Loucy (cell line): Measurements from ENCODE around the gene RPL9.
"Not testable (repeated sequence)": the region's sequence is repeated elsewhere in the genome, so short reads cannot be mapped to it uniquely, and the experiment has no call there.

Experiments
- H2AFZ ChIP-seq: fragments of 200-600 bp; sonication (generic); 2 replicates; pipeline ENCODE4 v1.6.0; 2016; ENCODE audit warnings: antibody characterized with exemption, mild to moderate bottlenecking, low read length, moderate library complexity
- H3F3A ChIP-seq: fragments of 200-600 bp; 2 replicates; pipeline ENCODE4 v1.6.0; 2016; ENCODE audit warnings: antibody characterized with exemption, low read depth, mild to moderate bottlenecking
- H3K27me3 ChIP-seq: fragments of 200-600 bp; sonication (generic); 2 replicates; pipeline ENCODE4 v1.6.1; 2014; ENCODE audit warnings: low read length, mild to moderate bottlenecking; ENCODE audit not compliant: insufficient read depth, poor library complexity, severe bottlenecking
- H3K36me3 ChIP-seq: fragments of 200-600 bp; sonication (generic); 2 replicates; pipeline ENCODE4 v1.6.1; 2016; ENCODE audit warnings: low read length; ENCODE audit not compliant: insufficient read depth
- H3K4me1 ChIP-seq: fragments of 200-600 bp; sonication (generic); 2 replicates; pipeline ENCODE4 v1.5.1; 2014; ENCODE audit warnings: low read length, mild to moderate bottlenecking; ENCODE audit not compliant: insufficient read depth, poor library complexity, severe bottlenecking
- H3K4me2 ChIP-seq: fragments of 200-600 bp; sonication (generic); 2 replicates; pipeline ENCODE4 v1.6.0; 2014; ENCODE audit warnings: antibody characterized with exemption, low read length, low read depth, mild to moderate bottlenecking; ENCODE audit not compliant: poor library complexity, severe bottlenecking
- H3K4me3 ChIP-seq: fragments of 200-600 bp; sonication (generic); 2 replicates; pipeline ENCODE4 v1.5.1; 2014; ENCODE audit warnings: low read length, mild to moderate bottlenecking, mixed read lengths; ENCODE audit not compliant: poor library complexity, severe bottlenecking
- H3K79me2 ChIP-seq: fragments of 200-600 bp; sonication (generic); 2 replicates; pipeline ENCODE4 v1.6.1; 2014; ENCODE audit warnings: low read length; ENCODE audit not compliant: insufficient read depth
- H3K9ac ChIP-seq: fragments of 200-600 bp; sonication (generic); 2 replicates; pipeline ENCODE4 v1.6.0; 2014; ENCODE audit warnings: mild to moderate bottlenecking, low read depth, low read length, moderate library complexity; ENCODE audit not compliant: poor library complexity, severe bottlenecking
- H3K9me2 ChIP-seq: fragments of 200-600 bp; sonication (generic); replicated peaks from 2 replicates; pipeline ENCODE4 v1.6.1; 2016; ENCODE audit warnings: low read depth, low read length, mixed read lengths
- H3K9me3 ChIP-seq: fragments of 200-600 bp; sonication (generic); 2 replicates; pipeline ENCODE4 v1.6.1; 2014; ENCODE audit warnings: mild to moderate bottlenecking, antibody characterized with exemption, low read length, low read depth; ENCODE audit not compliant: insufficient read depth
- H4K20me1 ChIP-seq: fragments of 200-600 bp; sonication (generic); 2 replicates; pipeline ENCODE4 v1.6.0; 2014; ENCODE audit warnings: antibody characterized with exemption, low read length, mild to moderate bottlenecking; ENCODE audit not compliant: insufficient read depth, poor library complexity, severe bottlenecking
- CTCF ChIP-seq: fragments of 200-600 bp; sonication (generic); conservative IDR thresholded peaks from 2 replicates; pipeline ENCODE4 v1.5.1; 2014; ENCODE audit warnings: mild to moderate bottlenecking, antibody characterized with exemption, low read length
- EZH2phosphoT487 ChIP-seq: fragments of 200-600 bp; IDR thresholded peaks from 2 replicates; pipeline ENCODE4 v1.6.1; 2018; ENCODE audit warnings: antibody characterized with exemption, mild to moderate bottlenecking, moderate library complexity, borderline replicate concordance

Gene RPL9

GRCh38 chr4:39426728-39427127 lies 32.0 kb downstream of the RPL9 start:
- H3K4me3 ChIP-seq = no peak overlapping the region
- H3F3A ChIP-seq = no peaks in the 10 kb centered on the region
- no peaks in the 10 kb centered on the region for H4K20me1 ChIP-seq
- TF ChIP-seq EZH2phosphoT487 (no peak), CTCF (no peak)
- H2AFZ ChIP-seq = no peak overlapping the region
- no peaks in the 10 kb centered on the region for H3K9me2 ChIP-seq
- H3K79me2 ChIP-seq = no peaks in the 10 kb centered on the region
- no peaks in the 10 kb centered on the region for H3K4me1 ChIP-seq
- H3K4me2 ChIP-seq = no peak overlapping the region
- H3K36me3 ChIP-seq = no peaks in the 10 kb centered on the region
- no peaks in the 10 kb centered on the region for H3K9me3 ChIP-seq
- no peaks in the 10 kb centered on the region for H3K27me3 ChIP-seq
- no peak overlapping the region for H3K9ac ChIP-seq

GRCh38 chr4:39425297-39425696 lies 33.4 kb downstream of the RPL9 start:
- not testable (repeated sequence) for H4K20me1 ChIP-seq, H3K79me2 ChIP-seq, H2AFZ ChIP-seq, H3K27me3 ChIP-seq, H3K4me3 ChIP-seq, H3K36me3 ChIP-seq, H3K4me2 ChIP-seq, H3F3A ChIP-seq, H3K9me3 ChIP-seq, H3K4me1 ChIP-seq, H3K9ac ChIP-seq, H3K9me2 ChIP-seq

GRCh38 chr4:39422247-39422646 lies 36.5 kb downstream of the RPL9 start:
- TF ChIP-seq EZH2phosphoT487 (no peak), CTCF (no peak)
- Histone ChIP-seq H3K4me2 (no peak overlapping the region), H2AFZ (no peak overlapping the region), H3K9me2 (no peaks in the 10 kb centered on the region), H3K4me3 (no peak overlapping the region), H3K9me3 (no peaks in the 10 kb centered on the region), H4K20me1 (no peaks in the 10 kb centered on the region), H3K27me3 (no peaks in the 10 kb centered on the region), H3K36me3 (no peaks in the 10 kb centered on the region), H3K79me2 (no peaks in the 10 kb centered on the region), H3K9ac (no peak overlapping the region), H3K4me1 (no peaks in the 10 kb centered on the region), H3F3A (no peaks in the 10 kb centered on the region)

GRCh38 chr4:39415678-39416283 lies 42.9 kb downstream of the RPL9 start:
- H3K36me3 ChIP-seq = no peaks in the 10 kb centered on the region
- no peak overlapping the region for H3K4me2 ChIP-seq
- no peaks in the 10 kb centered on the region for H3K9me3 ChIP-seq
- no peaks in the 10 kb centered on the region for H3K4me1 ChIP-seq
- no peaks in the 10 kb centered on the region for H4K20me1 ChIP-seq
- no peak overlapping the region for H3K4me3 ChIP-seq
- no peak for TF ChIP-seq EZH2phosphoT487
- TF ChIP-seq CTCF = no peak
- H3K9me2 ChIP-seq = no peaks in the 10 kb centered on the region
- H3K9ac ChIP-seq = no peak overlapping the region
- no peaks in the 10 kb centered on the region for H3K27me3 ChIP-seq
- no peak overlapping the region for H2AFZ ChIP-seq
- no peaks in the 10 kb centered on the region for H3K79me2 ChIP-seq
- H3F3A ChIP-seq = no peaks in the 10 kb centered on the region

GRCh38 chr4:39411561-39411960 lies 47.2 kb downstream of the RPL9 start:
- H2AFZ ChIP-seq, H3K4me3 ChIP-seq, H3K9me3 ChIP-seq, H3F3A ChIP-seq, H3K9ac ChIP-seq, H3K79me2 ChIP-seq, H3K4me2 ChIP-seq, H3K9me2 ChIP-seq, H3K27me3 ChIP-seq, H4K20me1 ChIP-seq, H3K36me3 ChIP-seq, H3K4me1 ChIP-seq: not testable (repeated sequence)
